ENCODE data around the gene OXCT1. TPM values are rescaled to one million over a fixed set of nuclear protein-coding genes. Genes with fewer than 3 reads are reported as not detected.

Gene OXCT1
- total RNA-seq, 1 donor from 2014 or later = 39.9 TPM

- Histone ChIP-seq H3K27me3 (no peaks in the 10 kb centered on the region), H3K4me1 (no peaks in the 10 kb centered on the region), H3K36me3 (peaks cover 3% of the 10 kb centered on the region), H3K9ac (no peak overlapping the region), H3K4me2 (no peak overlapping the region), H3K27ac (no peak overlapping the region), H3K9me3 (ENCODE audit: low read depth) (no peaks in the 10 kb centered on the region), H4K20me1 (ENCODE audit: low read depth) (no peaks in the 10 kb centered on the region), H3K4me3 (no peak overlapping the region), H3K79me2 (ENCODE audit: low read depth) (no peaks in the 10 kb centered on the region), H3F3A (ENCODE audit: low read depth) (peaks cover 3% of the 10 kb centered on the region), H2AFZ (replicated peaks) (no peak overlapping the region)
- H3K9me3 Mint-ChIP-seq = no peaks in the 10 kb centered on the region
- no peak overlapping the region for H3K27ac Mint-ChIP-seq
- no peak overlapping the region for H3K4me3 Mint-ChIP-seq
- TF ChIP-seq EZH2phosphoT487 (IDR thresholded peaks at IDR 0.05) = no peak
- no peak for TF ChIP-seq EZH2 (IDR thresholded peaks at IDR 0.05)
- no peak for TF ChIP-seq CTCF (IDR thresholded peaks at IDR 0.05)
- no peaks in the 10 kb centered on the region for H3K27me3 Mint-ChIP-seq (ENCODE audit: insufficient read depth, low read depth)
- no peaks in the 10 kb centered on the region for H3K36me3 Mint-ChIP-seq
- DNase-seq (ENCODE audit: low spot score) = no peak
- peaks cover 16% of the 10 kb centered on the region for H3K4me1 Mint-ChIP-seq
Observed at GRCh38 chr5:41840251-41840650, 30.0 kb downstream of the OXCT1 start.

DNA sequence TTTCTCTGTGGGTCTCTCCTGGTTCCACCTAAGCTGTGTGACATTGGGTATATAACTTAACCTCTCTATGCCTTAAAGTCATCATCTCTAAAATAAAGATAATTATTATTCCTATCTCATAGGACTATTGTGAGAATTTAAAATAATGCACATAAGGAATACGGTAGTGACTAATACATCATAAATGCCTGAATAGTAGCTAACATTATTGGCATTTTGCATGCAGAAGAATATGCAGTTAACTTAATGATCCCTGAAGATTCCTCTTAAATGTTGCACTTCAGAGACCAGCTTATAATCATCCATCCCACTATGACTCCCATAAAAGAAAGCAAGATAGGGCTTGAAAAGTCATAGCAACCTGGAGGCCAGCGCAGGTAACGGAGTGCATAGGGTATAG lies 32.4 kb downstream of the OXCT1 start:
- Histone ChIP-seq H3K9ac (no peak overlapping the region), H3F3A (ENCODE audit: low read depth) (no peaks in the 10 kb centered on the region)
- H3K4me3 Mint-ChIP-seq = no peak overlapping the region

GRCh38 chr5:41835645-41836044 lies 34.6 kb downstream of the OXCT1 start:
- DNase-seq (ENCODE audit: low spot score) = peak; percentile 36
- Mint-ChIP-seq H3K36me3 (peaks cover 23% of the 10 kb centered on the region), H3K27me3 (ENCODE audit: insufficient read depth, low read depth) (no peaks in the 10 kb centered on the region), H3K27ac (peak overlapping the region; percentile 64), H3K4me1 (peaks cover 16% of the 10 kb centered on the region), H3K9me3 (no peaks in the 10 kb centered on the region), H3K4me3 (no peak overlapping the region)
- Histone ChIP-seq H3K4me1 (no peaks in the 10 kb centered on the region), H3K4me2 (no peak overlapping the region), H2AFZ (replicated peaks) (no peak overlapping the region), H3F3A (ENCODE audit: low read depth) (no peaks in the 10 kb centered on the region), H3K9ac (no peak overlapping the region), H4K20me1 (ENCODE audit: low read depth) (no peaks in the 10 kb centered on the region), H3K79me2 (ENCODE audit: low read depth) (no peaks in the 10 kb centered on the region), H3K27me3 (no peaks in the 10 kb centered on the region), H3K36me3 (peaks cover 3% of the 10 kb centered on the region), H3K27ac (no peak overlapping the region), H3K4me3 (no peak overlapping the region), H3K9me3 (ENCODE audit: low read depth) (no peaks in the 10 kb centered on the region)
- TF ChIP-seq CTCF (IDR thresholded peaks at IDR 0.05) = no peak
- TF ChIP-seq EZH2 (IDR thresholded peaks at IDR 0.05) = no peak
- no peak for TF ChIP-seq EZH2phosphoT487 (IDR thresholded peaks at IDR 0.05)

More for the DNA sequence above, 32.4 kb downstream of the OXCT1 start:
- H3K27me3 Mint-ChIP-seq (ENCODE audit: insufficient read depth, low read depth) = no peaks in the 10 kb centered on the region
- Histone ChIP-seq H3K4me2 (no peak overlapping the region), H2AFZ (replicated peaks) (no peak overlapping the region), H4K20me1 (ENCODE audit: low read depth) (no peaks in the 10 kb centered on the region), H3K79me2 (ENCODE audit: low read depth) (no peaks in the 10 kb centered on the region), H3K4me1 (no peaks in the 10 kb centered on the region), H3K27me3 (no peaks in the 10 kb centered on the region), H3K36me3 (peaks cover 3% of the 10 kb centered on the region), H3K9me3 (ENCODE audit: low read depth) (no peaks in the 10 kb centered on the region), H3K27ac (no peak overlapping the region), H3K4me3 (no peak overlapping the region)
- no peaks in the 10 kb centered on the region for H3K9me3 Mint-ChIP-seq
- peaks cover 10% of the 10 kb centered on the region for H3K36me3 Mint-ChIP-seq
- H3K27ac Mint-ChIP-seq = no peak overlapping the region
- DNase-seq (ENCODE audit: low spot score) = no peak
- peaks cover 16% of the 10 kb centered on the region for H3K4me1 Mint-ChIP-seq
- TF ChIP-seq CTCF (IDR thresholded peaks at IDR 0.05) (no peak), EZH2 (IDR thresholded peaks at IDR 0.05) (no peak), EZH2phosphoT487 (IDR thresholded peaks at IDR 0.05) (no peak)
